GM21825 (cell line): ENCODE results near the gene LSS.

ENCODE experiments used
- ATAC-seq: cut with Tn5 transposase; IDR thresholded peaks from one replicate; pipeline ENCODE4 v1.9.1; 2021; ENCODE audit warnings: mild to moderate bottlenecking, moderate library complexity; ENCODE audit not compliant: unreplicated experiment

The LSS gene

DNA sequence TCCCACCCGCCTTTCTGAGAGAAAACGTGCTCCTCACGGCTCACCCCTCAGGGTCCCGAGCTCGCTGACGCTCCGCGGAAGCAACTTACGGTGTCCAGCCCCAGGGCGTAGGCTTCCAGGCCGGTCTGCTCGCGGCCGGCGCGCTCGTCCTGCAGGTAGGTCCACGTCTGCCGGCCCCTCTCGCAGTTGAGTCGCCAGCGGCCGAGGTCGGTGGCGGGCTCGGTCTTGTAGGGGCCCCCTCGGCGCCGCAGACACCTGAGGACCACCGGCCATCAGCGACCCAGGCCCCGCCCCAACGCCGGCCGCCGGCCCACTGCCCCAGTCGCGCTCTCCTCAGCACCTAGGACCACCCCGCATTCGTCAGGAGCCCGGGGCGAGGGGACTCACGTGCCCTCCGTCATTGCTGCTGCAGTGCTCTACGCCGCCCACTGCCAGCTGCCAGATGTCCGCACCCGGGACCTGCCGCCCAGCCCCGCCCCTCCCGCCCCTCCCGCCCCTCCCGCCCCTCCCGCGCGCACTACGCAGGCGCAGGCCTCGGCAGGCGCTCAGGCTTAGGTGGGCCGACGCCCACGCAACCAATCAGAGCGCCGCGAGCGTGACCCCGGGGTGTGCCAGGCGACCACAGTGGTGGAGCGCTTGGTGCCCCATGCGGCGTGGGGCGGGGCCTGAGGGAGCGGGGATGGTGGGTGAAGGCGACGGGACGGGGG is at the start of gene LSS:
LSS (minus strand) TSS at position 430 of the 707 bp plus-strand sequence; CDS start at position 401, 29 bp downstream.
- ATAC-seq: peak; percentile 78

GRCh38 chr21:46274797-46275390 is 46.3 kb upstream of the LSS start:
- no peak for ATAC-seq

- no peak for ATAC-seq
Measured at GRCh38 chr21:46273341-46273740, 44.8 kb upstream of the LSS start.

GRCh38 chr21:46269466-46269865 is 40.9 kb upstream of the LSS start:
- no peak for ATAC-seq

- no peak for ATAC-seq
Measured at GRCh38 chr21:46268371-46268770, 39.8 kb upstream of the LSS start.

- ATAC-seq: no peak
Measured at GRCh38 chr21:46266946-46267345, 38.4 kb upstream of the LSS start.

GRCh38 chr21:46265736-46266525 is 37.4 kb upstream of the LSS start:
- ATAC-seq: no peak

DNA sequence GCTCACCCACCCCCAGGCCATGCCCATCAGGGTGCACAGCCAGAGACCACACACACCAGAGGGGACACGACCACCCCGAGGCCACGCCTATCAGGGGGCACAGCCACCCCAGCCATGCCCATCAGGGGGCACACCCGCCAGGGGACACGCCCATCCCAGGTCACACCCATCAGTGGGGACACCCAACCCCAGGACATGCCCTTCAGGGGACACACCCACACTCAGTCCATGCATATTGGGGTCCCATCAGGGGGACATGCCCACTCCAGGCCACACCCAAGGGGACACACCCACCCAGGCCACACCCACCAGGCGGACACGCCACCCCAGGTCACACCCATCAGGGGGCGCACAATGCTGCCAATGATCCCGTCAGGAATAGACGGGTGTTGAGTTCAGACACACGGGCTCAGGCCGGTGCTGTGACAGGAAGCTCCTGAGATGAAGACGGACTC is 36.1 kb upstream of the LSS start:
- ATAC-seq: no peak

DNA sequence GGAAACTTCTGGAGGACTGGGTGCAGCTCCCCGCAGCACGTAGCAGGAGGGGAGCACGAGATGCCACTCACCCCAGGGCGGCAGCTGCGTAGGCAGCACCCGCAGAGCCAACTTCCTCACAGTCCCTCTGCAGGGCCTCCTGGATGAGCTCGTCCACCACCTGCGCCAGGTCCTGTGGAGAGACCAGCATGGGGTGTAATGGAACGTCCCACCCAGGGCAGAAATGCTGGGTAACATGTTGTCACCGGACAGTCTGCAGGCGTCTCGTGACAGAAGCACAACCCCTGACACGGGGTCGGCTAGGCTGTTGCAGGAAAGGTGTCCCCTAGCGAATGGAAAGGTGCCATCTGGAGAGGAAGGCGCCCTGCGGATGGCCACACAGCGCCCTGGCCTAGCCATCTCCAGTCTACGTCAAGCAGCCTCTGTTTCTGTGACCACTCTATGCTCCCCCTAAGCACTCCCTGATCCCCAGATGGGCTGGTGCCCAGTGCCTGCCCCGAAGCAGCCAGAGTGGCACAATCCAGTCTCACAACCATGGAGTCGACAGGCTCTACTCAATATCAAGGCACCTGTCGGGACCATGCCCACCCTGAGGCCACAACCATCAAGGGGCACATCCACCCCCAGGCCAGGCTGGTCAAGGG is 35.6 kb upstream of the LSS start:
- no peak for ATAC-seq

DNA sequence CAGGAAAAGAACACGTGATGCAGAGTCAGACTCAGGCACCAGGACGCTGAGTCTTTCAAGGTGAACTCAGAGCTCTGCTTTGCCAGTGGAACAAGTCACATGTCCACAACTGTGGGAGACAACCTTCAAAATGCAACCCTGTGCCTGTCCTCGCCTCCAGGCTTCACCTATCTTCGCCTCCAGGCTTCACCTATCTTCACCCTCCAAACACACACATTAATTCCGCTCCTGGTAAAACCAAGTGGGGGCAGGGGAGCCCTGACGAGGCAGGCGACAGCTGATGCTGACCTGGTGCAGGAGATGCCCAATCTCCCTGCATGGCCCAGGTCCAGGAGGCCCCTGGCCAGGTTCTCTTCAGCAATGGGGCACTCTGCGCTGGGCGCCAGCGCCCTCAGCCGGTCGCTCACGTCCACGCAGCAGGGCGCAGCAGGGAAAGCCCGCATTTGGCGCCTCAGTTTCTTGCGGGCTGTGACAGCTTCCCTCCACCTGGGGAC is 28.0 kb upstream of the LSS start:
- ATAC-seq: no peak

DNA sequence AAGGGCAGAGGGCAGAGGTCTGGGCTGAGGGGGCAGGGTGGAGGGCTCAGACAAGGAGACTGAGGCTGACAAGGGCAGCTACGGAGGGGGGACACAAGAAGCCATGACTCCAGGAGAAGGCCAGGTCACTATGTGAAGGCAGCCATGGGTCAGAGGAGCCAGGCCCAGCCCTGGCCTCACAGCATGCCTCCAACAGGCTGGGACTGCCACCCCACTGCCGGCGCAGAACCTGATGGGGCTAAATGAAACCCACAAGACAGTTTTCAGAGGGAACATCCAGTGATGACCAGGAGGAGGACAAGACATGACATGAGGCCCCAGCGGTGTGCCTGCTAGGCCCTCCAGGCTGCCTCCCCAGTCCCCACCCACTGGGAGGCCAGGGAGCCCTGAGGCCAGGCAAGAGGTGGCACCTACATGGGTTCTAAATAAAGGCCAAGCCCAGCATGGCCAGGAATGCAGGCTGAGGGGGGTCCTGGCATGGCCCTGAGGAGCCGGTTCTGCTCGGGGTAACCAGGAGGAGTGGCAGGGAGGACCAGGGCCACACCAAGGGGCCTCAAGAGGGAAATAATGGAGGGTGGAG is 27.3 kb upstream of the LSS start:
- ATAC-seq: no peak

DNA sequence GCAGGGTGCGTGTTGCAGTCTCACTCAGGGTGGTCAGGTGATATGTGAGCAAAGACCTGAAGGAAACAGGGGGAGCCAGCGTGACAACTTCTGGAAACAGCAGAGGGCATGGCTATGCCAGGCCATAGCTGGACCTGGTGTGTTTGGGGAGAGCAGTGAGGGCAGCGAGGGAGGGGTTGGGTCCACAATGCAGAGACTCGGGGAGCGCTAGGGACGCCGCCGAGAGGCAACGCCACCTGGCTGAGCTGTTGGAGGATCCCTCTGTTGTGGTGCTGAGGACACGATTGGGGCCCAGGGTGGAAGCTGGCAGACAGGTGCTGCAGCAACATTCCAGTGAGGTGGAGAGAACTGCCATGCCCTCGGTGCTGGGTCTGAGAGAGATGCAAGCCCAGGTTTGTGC is 26.6 kb upstream of the LSS start:
- ATAC-seq: no peak

- ATAC-seq: peak; percentile 48
Measured at GRCh38 chr21:46254208-46254975, 25.8 kb upstream of the LSS start.

- ATAC-seq: peak; percentile 54
Measured at GRCh38 chr21:46253610-46254124, 25.1 kb upstream of the LSS start.

- no peak for ATAC-seq
Measured at GRCh38 chr21:46252840-46253239, 24.3 kb upstream of the LSS start.

GRCh38 chr21:46250146-46250725 is 21.7 kb upstream of the LSS start:
- no peak for ATAC-seq

GRCh38 chr21:46248827-46249226 is 20.3 kb upstream of the LSS start:
- ATAC-seq: no peak

- ATAC-seq: no peak
Measured at GRCh38 chr21:46248422-46248782, 19.8 kb upstream of the LSS start.

DNA sequence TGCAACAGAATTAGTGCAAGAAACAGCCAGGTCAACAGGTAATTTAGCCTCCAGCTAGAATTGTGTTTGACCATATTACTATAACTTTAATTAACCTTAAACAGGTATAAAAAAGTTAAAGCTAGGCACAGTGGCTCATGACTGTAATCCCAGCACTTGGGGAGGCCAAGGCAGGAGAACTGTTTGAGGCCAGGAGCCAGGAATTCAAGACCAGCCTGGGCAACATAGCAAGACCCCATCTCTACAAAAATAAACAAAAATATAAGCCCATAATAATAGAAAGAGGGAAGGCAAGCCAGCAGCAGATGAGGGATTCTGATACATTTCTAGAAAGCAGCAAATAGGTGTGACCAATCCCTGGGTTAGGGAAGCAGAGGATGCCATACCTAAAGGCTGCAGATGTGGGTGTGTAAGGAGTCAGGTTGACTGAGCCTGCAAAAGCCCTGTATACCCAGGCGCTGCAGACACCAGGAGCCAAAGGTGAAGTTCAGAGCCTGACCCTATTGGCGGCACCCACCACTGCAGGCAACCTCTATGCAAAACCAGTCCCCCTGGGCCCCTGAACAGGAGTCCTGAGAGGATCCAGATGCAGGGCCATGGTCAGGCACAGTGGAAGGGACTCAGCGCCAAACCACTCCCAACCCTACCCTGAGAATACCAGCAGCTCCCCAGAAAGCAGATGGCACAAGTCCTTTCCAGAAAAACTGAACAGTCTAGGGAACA is 19.3 kb upstream of the LSS start:
- ATAC-seq: no peak
